RWPE2 (cell line): Measurements from ENCODE around the gene COLEC12.

ENCODE experiments used
- ATAC-seq: fragments of 200-7000 bp; cut with Tn5 transposase; 3 replicates; pipeline ENCODE4 v1.9.1; 2021; ENCODE audit warnings: low read depth
- DNase-seq: peaks from one replicate; pipeline ENCODE4 v3.0.0-alpha.2; 2020; ENCODE audit warnings: low spot score
- H3K27ac ChIP-seq: fragments of 450-650 bp; 2 replicates; pipeline ENCODE4 v1.5.1; 2017; ENCODE audit warnings: mild to moderate bottlenecking; ENCODE audit not compliant: poor library complexity, severe bottlenecking
- H3K27me3 ChIP-seq: fragments of 250-450 bp; sonication (Bioruptor Pico); 2 replicates; pipeline ENCODE4 v1.5.1; 2021; ENCODE audit warnings: mild to moderate bottlenecking, moderate library complexity; ENCODE audit not compliant: insufficient read depth, poor library complexity, severe bottlenecking
- H3K36me3 ChIP-seq: fragments of 250-450 bp; sonication (Bioruptor Pico); 2 replicates; pipeline ENCODE4 v1.5.1; 2020; ENCODE audit warnings: low read depth, mild to moderate bottlenecking, moderate library complexity
- H3K4me1 ChIP-seq: fragments of 250-450 bp; sonication (Bioruptor Pico); 2 replicates; pipeline ENCODE4 v1.5.1; 2021; ENCODE audit warnings: mild to moderate bottlenecking, moderate library complexity; ENCODE audit not compliant: insufficient read depth, poor library complexity, severe bottlenecking
- H3K4me3 ChIP-seq: fragments of 250-450 bp; sonication (Bioruptor Pico); 2 replicates; pipeline ENCODE4 v1.5.1; 2021; ENCODE audit warnings: mild to moderate bottlenecking, moderate library complexity; ENCODE audit not compliant: severe bottlenecking
- H3K9me3 ChIP-seq: fragments of 250-450 bp; sonication (Bioruptor Pico); 2 replicates; pipeline ENCODE4 v1.5.1; 2021; ENCODE audit warnings: mild to moderate bottlenecking, moderate library complexity; ENCODE audit not compliant: severe bottlenecking
- TF ChIP-seq, protein P1 (sequence below): fragments of 450-650 bp; IDR thresholded peaks from one replicate; pipeline ENCODE4 v1.5.1; 2017; ENCODE audit warnings: mild to moderate bottlenecking, moderate library complexity; ENCODE audit not compliant: poor library complexity, severe bottlenecking

Gene COLEC12

DNA sequence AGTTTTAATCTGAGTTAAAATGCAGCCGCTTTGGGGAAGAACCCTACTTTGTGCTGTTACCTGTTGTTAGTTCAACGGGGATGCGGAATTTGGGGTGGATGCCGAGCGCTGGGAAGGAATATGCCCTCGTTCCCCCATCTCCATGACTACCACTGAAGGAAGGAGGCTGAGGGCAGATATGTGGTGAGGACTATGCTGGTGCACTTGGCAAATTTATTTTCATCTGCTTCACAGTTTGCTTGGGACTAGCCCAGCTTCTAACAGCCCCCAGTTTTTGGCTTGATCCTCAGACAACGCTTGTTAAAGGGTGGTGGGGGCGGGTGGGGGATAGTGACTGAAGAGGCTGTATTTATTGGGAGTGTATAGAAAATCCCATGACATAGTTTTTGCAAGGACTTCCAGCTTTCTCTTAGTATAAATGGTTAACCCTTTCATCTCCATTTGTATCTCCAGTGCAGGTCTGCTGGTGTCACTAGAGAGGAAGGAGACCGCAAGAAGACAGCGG is 100.8 kb downstream of the COLEC12 start:
- no peaks in the 10 kb centered on the region for H3K36me3 ChIP-seq
- no peak overlapping the region for H3K27ac ChIP-seq
- DNase-seq (no peak), ATAC-seq (no peak)
- H3K4me1 ChIP-seq, result no peaks in the 10 kb centered on the region
- H3K4me3 ChIP-seq, result no peak overlapping the region
- TF ChIP-seq, protein P1, sequence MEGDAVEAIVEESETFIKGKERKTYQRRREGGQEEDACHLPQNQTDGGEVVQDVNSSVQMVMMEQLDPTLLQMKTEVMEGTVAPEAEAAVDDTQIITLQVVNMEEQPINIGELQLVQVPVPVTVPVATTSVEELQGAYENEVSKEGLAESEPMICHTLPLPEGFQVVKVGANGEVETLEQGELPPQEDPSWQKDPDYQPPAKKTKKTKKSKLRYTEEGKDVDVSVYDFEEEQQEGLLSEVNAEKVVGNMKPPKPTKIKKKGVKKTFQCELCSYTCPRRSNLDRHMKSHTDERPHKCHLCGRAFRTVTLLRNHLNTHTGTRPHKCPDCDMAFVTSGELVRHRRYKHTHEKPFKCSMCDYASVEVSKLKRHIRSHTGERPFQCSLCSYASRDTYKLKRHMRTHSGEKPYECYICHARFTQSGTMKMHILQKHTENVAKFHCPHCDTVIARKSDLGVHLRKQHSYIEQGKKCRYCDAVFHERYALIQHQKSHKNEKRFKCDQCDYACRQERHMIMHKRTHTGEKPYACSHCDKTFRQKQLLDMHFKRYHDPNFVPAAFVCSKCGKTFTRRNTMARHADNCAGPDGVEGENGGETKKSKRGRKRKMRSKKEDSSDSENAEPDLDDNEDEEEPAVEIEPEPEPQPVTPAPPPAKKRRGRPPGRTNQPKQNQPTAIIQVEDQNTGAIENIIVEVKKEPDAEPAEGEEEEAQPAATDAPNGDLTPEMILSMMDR, result no peak
- H3K27me3 ChIP-seq, result no peaks in the 10 kb centered on the region
- H3K9me3 ChIP-seq, result no peaks in the 10 kb centered on the region

DNA sequence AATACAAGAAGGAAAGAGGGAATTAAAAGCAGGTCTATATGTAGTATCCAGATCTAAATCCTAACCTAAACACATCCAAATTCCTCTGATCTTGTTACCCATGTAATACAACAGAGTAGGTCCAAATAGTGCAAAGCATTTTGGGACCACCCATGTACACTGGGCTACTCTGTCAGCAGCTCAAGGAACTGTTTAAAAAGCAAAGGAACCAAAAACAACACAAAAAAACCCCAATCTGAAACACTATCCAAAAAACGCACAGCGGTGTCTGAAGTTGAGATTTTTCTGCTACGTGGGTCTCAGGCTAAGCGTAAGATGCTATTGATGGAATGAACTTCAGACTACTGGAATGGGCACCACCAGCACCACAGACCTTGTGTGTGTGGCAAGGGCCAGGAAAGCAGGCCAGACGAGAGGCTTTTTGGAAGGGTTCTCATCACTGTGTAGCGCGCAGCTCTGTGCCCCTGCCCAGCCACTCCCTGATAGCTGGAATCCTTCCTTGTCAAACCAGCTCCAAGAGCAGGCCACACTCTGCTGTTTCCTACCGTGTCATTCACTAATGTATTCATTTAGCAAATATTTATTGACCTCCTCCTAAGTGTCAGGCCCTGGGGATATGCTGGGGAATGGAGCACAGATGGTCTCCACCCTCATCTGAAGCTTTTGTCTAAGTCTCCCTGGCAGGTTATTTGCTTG is 101.4 kb downstream of the COLEC12 start:
- TF ChIP-seq, protein P1, result no peak
- no peaks in the 10 kb centered on the region for H3K9me3 ChIP-seq
- no peaks in the 10 kb centered on the region for H3K27me3 ChIP-seq
- H3K4me1 ChIP-seq, result no peaks in the 10 kb centered on the region
- H3K4me3 ChIP-seq, result no peak overlapping the region
- H3K36me3 ChIP-seq, result no peaks in the 10 kb centered on the region
- H3K27ac ChIP-seq, result no peak overlapping the region
- ATAC-seq (no peak), DNase-seq (no peak)

DNA sequence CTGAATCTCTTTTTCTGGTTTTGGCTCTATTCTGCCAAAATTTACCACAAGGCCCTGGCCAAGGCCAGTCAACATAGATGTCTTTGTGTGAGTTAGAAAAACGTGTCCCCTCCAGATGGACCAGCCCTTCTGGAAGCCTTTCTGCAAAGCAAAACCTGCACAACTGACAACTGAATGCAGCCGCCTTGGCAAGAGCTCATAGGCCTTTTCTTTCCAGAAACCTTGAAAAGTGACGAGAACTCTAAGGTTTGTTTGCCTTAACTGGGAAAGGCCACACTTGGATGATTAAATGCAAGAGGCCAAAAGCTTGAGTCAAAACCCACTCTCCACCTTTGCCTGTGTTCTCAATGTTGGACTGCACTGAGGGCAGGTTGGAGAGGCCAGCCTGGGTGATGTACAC is 103.9 kb downstream of the COLEC12 start:
- Histone ChIP-seq H3K27ac (no peak overlapping the region), H3K4me1 (no peaks in the 10 kb centered on the region), H3K4me3 (no peak overlapping the region), H3K9me3 (no peaks in the 10 kb centered on the region), H3K36me3 (no peaks in the 10 kb centered on the region), H3K27me3 (peaks cover 4% of the 10 kb centered on the region)
- DNase-seq (no peak), ATAC-seq (no peak)
- TF ChIP-seq, protein P1, result no peak

DNA sequence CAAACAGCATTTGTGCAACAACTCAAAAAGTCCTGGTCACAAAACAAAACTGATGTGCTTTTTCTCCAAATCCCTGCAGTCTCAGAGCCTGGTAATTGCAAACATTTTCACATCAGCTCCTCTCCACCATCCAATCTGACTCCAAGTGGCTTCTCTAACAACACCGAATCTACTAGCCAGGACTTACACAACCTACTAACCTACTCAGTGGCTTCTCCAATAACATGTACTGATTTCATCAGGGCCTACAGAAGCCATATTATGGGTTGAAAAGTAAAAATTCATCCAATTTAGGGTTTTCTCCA is 104.3 kb downstream of the COLEC12 start:
- ATAC-seq (no peak), DNase-seq (no peak)
- H3K4me1 ChIP-seq, result no peaks in the 10 kb centered on the region
- TF ChIP-seq, protein P1, result no peak
- no peak overlapping the region for H3K4me3 ChIP-seq
- no peaks in the 10 kb centered on the region for H3K36me3 ChIP-seq
- H3K27ac ChIP-seq, result no peak overlapping the region
- peaks cover 7% of the 10 kb centered on the region for H3K27me3 ChIP-seq
- no peaks in the 10 kb centered on the region for H3K9me3 ChIP-seq

DNA sequence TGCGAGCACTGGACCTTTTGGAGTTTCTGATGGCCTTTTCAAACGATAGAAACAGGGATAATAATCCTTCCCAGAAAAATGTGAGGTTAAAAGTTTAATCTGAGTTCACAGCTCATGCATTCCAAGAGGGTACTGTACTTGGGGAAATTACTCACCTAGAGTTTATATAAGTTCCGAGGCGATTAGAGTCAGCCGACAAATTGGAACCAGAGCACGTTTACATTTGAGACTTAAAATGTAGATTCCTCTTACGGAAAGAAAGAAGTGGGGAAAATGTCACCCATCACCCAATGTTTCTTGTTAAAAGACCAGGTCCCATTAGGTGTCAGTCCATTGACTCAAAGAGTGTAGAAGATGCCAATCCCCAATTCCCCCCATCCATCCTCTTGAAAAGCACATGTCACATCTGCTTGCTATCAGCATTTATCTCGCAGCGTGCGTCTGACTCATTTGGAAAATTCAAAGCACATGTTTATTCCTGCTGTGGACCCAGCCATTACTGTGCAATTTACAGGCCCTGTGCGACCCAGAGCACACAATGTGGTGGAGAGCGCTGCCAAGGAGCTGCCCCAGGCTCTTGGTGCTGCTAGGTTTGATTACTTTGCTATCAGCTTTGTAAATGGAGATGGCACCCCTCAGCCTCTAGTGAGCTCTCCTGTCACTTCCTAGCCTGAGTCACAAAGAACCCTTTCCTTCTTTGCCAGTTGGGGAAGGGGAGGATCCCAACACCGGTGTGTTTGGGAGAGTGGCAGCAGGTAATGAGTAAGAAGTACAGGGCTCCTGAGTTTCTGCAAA is 104.8 kb downstream of the COLEC12 start:
- H3K36me3 ChIP-seq, result no peaks in the 10 kb centered on the region
- H3K27me3 ChIP-seq, result peaks cover 8% of the 10 kb centered on the region
- H3K4me3 ChIP-seq, result no peak overlapping the region
- no peaks in the 10 kb centered on the region for H3K4me1 ChIP-seq
- no peaks in the 10 kb centered on the region for H3K9me3 ChIP-seq
- no peak for ATAC-seq
- no peak overlapping the region for H3K27ac ChIP-seq
- TF ChIP-seq, protein P1, result no peak
- no peak for DNase-seq
